HEK293 (cell line): ENCODE results near the gene MYLK4.

ENCODE experiments used
- REPIN1 ChIP-seq: fragments of 450-650 bp; formaldehyde crosslinking; IDR thresholded peaks from 2 replicates; pipeline ENCODE4 v1.5.1; 2017; ENCODE audit warnings: missing biosample characterization, missing genetic modification characterization, low read depth
- ZNF114 ChIP-seq: fragments of 450-650 bp; formaldehyde crosslinking; IDR thresholded peaks from 2 replicates; pipeline ENCODE4 v1.5.0; 2017; ENCODE audit warnings: missing biosample characterization, missing genetic modification characterization
- ZNF146 ChIP-seq: fragments of 450-650 bp; formaldehyde crosslinking; IDR thresholded peaks from 2 replicates; pipeline ENCODE4 v1.5.1; 2016; ENCODE audit warnings: missing biosample characterization, missing genetic modification characterization
- ZNF16 ChIP-seq: fragments of 450-650 bp; formaldehyde crosslinking; IDR thresholded peaks from 2 replicates; pipeline ENCODE4 v1.5.1; 2016; ENCODE audit warnings: low read depth, missing biosample characterization, missing genetic modification characterization
- ZNF248 ChIP-seq: fragments of 450-650 bp; formaldehyde crosslinking; IDR thresholded peaks from 2 replicates; pipeline ENCODE4 v1.5.1; 2017; ENCODE audit warnings: missing biosample characterization, missing genetic modification characterization
- ZNF747 ChIP-seq: fragments of 450-650 bp; formaldehyde crosslinking; IDR thresholded peaks from 2 replicates; pipeline ENCODE4 v1.5.1; 2016; ENCODE audit warnings: missing biosample characterization, missing genetic modification characterization
- TF ChIP-seq, protein P1 (sequence below): fragments of 450-650 bp; formaldehyde crosslinking; IDR thresholded peaks from 2 replicates; pipeline ENCODE4 v1.5.1; 2016; ENCODE audit warnings: missing biosample characterization, missing genetic modification characterization
- TF ChIP-seq, protein P2 (sequence below): IDR thresholded peaks from 2 replicates; pipeline ENCODE4 v1.6.1; 2011; ENCODE audit warnings: mild to moderate bottlenecking, low read depth, low read length, borderline replicate concordance
- TF ChIP-seq, protein P3 (sequence below): fragments of 450-650 bp; formaldehyde crosslinking; IDR thresholded peaks from 2 replicates; pipeline ENCODE4 v1.5.1; 2017; ENCODE audit warnings: missing biosample characterization, missing genetic modification characterization

DNA sequence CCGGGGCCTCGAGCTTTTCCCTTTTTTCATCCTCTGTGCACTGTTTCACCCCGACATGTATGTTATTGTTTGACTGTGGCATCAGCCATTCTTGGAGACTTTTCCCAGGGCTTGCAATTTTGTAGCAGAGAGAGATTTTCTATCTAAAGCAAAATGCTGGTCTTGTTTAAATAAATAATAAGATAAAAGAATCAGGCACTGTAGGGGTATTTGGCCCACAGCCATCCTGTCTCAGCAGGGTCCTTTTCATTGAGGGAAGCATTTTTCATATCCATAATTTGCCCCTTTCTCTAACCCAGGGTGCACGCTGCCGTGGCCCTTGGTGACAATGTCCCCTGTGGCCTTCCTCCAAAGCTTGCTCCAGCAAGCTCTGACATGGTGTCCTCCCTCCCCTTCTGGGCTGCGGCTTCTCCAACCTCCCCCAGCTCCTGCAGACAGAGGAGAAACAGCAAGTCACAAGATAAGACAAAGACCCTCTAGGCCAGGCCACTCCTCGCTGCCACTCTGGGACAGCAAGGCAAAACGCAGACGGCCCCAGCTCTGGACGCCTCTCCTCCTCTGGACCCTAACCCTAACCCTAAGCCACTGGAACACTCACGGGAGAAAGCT is 117.6 kb downstream of the MYLK4 start:
- TF ChIP-seq ZNF248 = no peak
- TF ChIP-seq, protein P1, sequence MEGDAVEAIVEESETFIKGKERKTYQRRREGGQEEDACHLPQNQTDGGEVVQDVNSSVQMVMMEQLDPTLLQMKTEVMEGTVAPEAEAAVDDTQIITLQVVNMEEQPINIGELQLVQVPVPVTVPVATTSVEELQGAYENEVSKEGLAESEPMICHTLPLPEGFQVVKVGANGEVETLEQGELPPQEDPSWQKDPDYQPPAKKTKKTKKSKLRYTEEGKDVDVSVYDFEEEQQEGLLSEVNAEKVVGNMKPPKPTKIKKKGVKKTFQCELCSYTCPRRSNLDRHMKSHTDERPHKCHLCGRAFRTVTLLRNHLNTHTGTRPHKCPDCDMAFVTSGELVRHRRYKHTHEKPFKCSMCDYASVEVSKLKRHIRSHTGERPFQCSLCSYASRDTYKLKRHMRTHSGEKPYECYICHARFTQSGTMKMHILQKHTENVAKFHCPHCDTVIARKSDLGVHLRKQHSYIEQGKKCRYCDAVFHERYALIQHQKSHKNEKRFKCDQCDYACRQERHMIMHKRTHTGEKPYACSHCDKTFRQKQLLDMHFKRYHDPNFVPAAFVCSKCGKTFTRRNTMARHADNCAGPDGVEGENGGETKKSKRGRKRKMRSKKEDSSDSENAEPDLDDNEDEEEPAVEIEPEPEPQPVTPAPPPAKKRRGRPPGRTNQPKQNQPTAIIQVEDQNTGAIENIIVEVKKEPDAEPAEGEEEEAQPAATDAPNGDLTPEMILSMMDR (tag by site-specific recombination) = no peak
- TF ChIP-seq ZNF146 (tag by site-specific recombination) = no peak
- TF ChIP-seq REPIN1 (tag by site-specific recombination) = no peak
- no peak for TF ChIP-seq ZNF114 (tag by site-specific recombination)
- no peak for TF ChIP-seq ZNF747
- TF ChIP-seq, protein P2, sequence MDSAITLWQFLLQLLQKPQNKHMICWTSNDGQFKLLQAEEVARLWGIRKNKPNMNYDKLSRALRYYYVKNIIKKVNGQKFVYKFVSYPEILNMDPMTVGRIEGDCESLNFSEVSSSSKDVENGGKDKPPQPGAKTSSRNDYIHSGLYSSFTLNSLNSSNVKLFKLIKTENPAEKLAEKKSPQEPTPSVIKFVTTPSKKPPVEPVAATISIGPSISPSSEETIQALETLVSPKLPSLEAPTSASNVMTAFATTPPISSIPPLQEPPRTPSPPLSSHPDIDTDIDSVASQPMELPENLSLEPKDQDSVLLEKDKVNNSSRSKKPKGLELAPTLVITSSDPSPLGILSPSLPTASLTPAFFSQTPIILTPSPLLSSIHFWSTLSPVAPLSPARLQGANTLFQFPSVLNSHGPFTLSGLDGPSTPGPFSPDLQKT = no peak
- TF ChIP-seq, protein P3, sequence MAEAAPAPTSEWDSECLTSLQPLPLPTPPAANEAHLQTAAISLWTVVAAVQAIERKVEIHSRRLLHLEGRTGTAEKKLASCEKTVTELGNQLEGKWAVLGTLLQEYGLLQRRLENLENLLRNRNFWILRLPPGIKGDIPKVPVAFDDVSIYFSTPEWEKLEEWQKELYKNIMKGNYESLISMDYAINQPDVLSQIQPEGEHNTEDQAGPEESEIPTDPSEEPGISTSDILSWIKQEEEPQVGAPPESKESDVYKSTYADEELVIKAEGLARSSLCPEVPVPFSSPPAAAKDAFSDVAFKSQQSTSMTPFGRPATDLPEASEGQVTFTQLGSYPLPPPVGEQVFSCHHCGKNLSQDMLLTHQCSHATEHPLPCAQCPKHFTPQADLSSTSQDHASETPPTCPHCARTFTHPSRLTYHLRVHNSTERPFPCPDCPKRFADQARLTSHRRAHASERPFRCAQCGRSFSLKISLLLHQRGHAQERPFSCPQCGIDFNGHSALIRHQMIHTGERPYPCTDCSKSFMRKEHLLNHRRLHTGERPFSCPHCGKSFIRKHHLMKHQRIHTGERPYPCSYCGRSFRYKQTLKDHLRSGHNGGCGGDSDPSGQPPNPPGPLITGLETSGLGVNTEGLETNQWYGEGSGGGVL = no peak
- no peak for TF ChIP-seq ZNF16 (tag by site-specific recombination)
